HepG2 (cell line): ENCODE data around the gene RASD1. TPM values are rescaled to one million over a fixed set of nuclear protein-coding genes. Genes with fewer than 3 reads are reported as not detected.

Experiments
- ARNTL ChIP-seq: sonication (generic); formaldehyde crosslinking; IDR thresholded peaks from 2 replicates; pipeline ENCODE4 v1.4.0; 2020; ENCODE audit warnings: mild to moderate bottlenecking, missing genetic modification reagents
- BRD4 ChIP-seq: sonication (generic); formaldehyde crosslinking; IDR thresholded peaks from 2 replicates; pipeline ENCODE4 v1.4.0; 2020; ENCODE audit warnings: missing genetic modification reagents
- MATR3 ChIP-seq: sonication (generic); formaldehyde crosslinking; IDR thresholded peaks from 2 replicates; pipeline ENCODE4 v1.4.0; 2020; ENCODE audit warnings: missing genetic modification reagents
- MAZ ChIP-seq, 2 experiments: sonication (generic) in 1 of 2; formaldehyde crosslinking in 1 of 2; IDR thresholded peaks; 2 replicates each; pipeline versions ENCODE4 v1.5.0 to v1.6.1; 2012 to 2020; ENCODE audit warnings: low read depth in 2 of 2, mild to moderate bottlenecking in 2 of 2, borderline replicate concordance in 1 of 2, improper control_type of control experiment in 1 of 2, low read length in 1 of 2, missing genetic modification reagents in 1 of 2, moderate library complexity in 1 of 2
- NCOR1 ChIP-seq: fragments of 200-600 bp; sonication (generic); IDR thresholded peaks from 2 replicates; pipeline ENCODE4 v1.7.0; 2017; ENCODE audit warnings: antibody characterized with exemption, low read length, borderline replicate concordance
- PRMT3 ChIP-seq: sonication (generic); formaldehyde crosslinking; IDR thresholded peaks from 2 replicates; pipeline ENCODE4 v1.8.1; 2022; ENCODE audit warnings: low read depth, mild to moderate bottlenecking, moderate library complexity, missing genetic modification reagents, borderline replicate concordance
- RAD51 ChIP-seq: fragments of 450-650 bp; IDR thresholded peaks from 2 replicates; pipeline ENCODE4 v1.6.1; 2016; ENCODE audit warnings: borderline replicate concordance
- RBM22 ChIP-seq: fragments of 200-400 bp; formaldehyde crosslinking; optimal IDR thresholded peaks from 2 replicates; pipeline ENCODE3; 2017; ENCODE audit warnings: mild to moderate bottlenecking, low read length, moderate library complexity
- ZNF136 ChIP-seq: sonication (generic); formaldehyde crosslinking; IDR thresholded peaks from 2 replicates; pipeline ENCODE4 v1.8.1; 2022; ENCODE audit warnings: low read depth, mild to moderate bottlenecking, moderate library complexity, missing genetic modification reagents
- ZNF143 ChIP-seq: sonication (generic); formaldehyde crosslinking; IDR thresholded peaks from 2 replicates; pipeline ENCODE4 v1.4.0; 2020; ENCODE audit warnings: missing genetic modification reagents
- ZNF232 ChIP-seq: sonication (generic); formaldehyde crosslinking; IDR thresholded peaks from 2 replicates; pipeline ENCODE4 v1.4.0; 2020; ENCODE audit warnings: missing genetic modification reagents, borderline replicate concordance
- ZNF251 ChIP-seq: sonication (generic); formaldehyde crosslinking; IDR thresholded peaks from 2 replicates; pipeline ENCODE4 v1.9.0; 2021; ENCODE audit warnings: mild to moderate bottlenecking, missing genetic modification reagents
- ZNF274 ChIP-seq: sonication (generic); formaldehyde crosslinking; IDR thresholded peaks from 2 replicates; pipeline ENCODE4 v1.5.1; 2020; ENCODE audit warnings: mild to moderate bottlenecking, missing genetic modification reagents
- ZNF337 ChIP-seq: sonication (generic); formaldehyde crosslinking; IDR thresholded peaks from 2 replicates; pipeline ENCODE4 v1.5.1; 2020; ENCODE audit warnings: missing genetic modification reagents, low read depth, mild to moderate bottlenecking, borderline replicate concordance
- ZNF432 ChIP-seq: sonication (generic); formaldehyde crosslinking; IDR thresholded peaks from 2 replicates; pipeline ENCODE4 v1.5.0; 2020; ENCODE audit warnings: missing genetic modification reagents, mild to moderate bottlenecking, borderline replicate concordance
- ZNF446 ChIP-seq: sonication (generic); formaldehyde crosslinking; IDR thresholded peaks from 2 replicates; pipeline ENCODE4 v1.5.0; 2020; ENCODE audit warnings: mild to moderate bottlenecking, missing genetic modification reagents
- ZNF564 ChIP-seq: sonication (generic); formaldehyde crosslinking; IDR thresholded peaks from 2 replicates; pipeline ENCODE4 v1.8.1; 2023; ENCODE audit warnings: mild to moderate bottlenecking, missing genetic modification reagents
- ZNF703 ChIP-seq: sonication (generic); formaldehyde crosslinking; IDR thresholded peaks from 2 replicates; pipeline ENCODE4 v1.5.1; 2020; ENCODE audit warnings: missing genetic modification reagents, mild to moderate bottlenecking, moderate library complexity, borderline replicate concordance
- ZNF713 ChIP-seq: sonication (generic); formaldehyde crosslinking; IDR thresholded peaks from 2 replicates; pipeline ENCODE4 v1.4.0; 2020; ENCODE audit warnings: mild to moderate bottlenecking, missing genetic modification reagents
- ZSCAN29 ChIP-seq: sonication (generic); formaldehyde crosslinking; conservative IDR thresholded peaks from 2 replicates; pipeline ENCODE4 v1.4.0; 2020; ENCODE audit warnings: mild to moderate bottlenecking, missing genetic modification reagents
- polyA plus RNA-seq, 8 experiments: library from polyadenylated mRNA; depleted of rRNA in 3 of 8; stranded (reverse) in 7 of 8; unstranded in 1 of 8; fragments of >200 nt; fragmentation: Illumina TruSeq in 4 of 8; extraction: Trizol in 4 of 8; gene quantifications; 2 replicates each; pipeline versions ENCODE4 v1.2.1 to v1.2.3, GENCODE V29; 2011 to 2016; ENCODE audit warnings: low read depth in 4 of 8, missing spikeins in 1 of 8, mixed read lengths in 1 of 8; ENCODE audit not compliant: insufficient read depth in 1 of 8
- total RNA-seq, 5 experiments: library from RNA; depleted of rRNA; stranded (reverse); fragments of >200 nt; fragmentation: Illumina TruSeq; extraction: Trizol; gene quantifications; 2 replicates each; pipeline ENCODE4 v1.2.3, GENCODE V29; 2016; ENCODE audit warnings: low read depth in 1 of 5
- TF ChIP-seq, protein P1 (sequence below): sonication (generic); formaldehyde crosslinking; IDR thresholded peaks from 2 replicates; pipeline ENCODE4 v1.5.0; 2020; ENCODE audit warnings: missing genetic modification reagents, mild to moderate bottlenecking, borderline replicate concordance
- TF ChIP-seq, protein P2 (sequence below): sonication (generic); formaldehyde crosslinking; IDR thresholded peaks from 2 replicates; pipeline ENCODE4 v1.8.0; 2022; ENCODE audit warnings: missing genetic modification reagents, mild to moderate bottlenecking, moderate library complexity, borderline replicate concordance
- TF ChIP-seq, protein P3 (sequence below): sonication (generic); formaldehyde crosslinking; conservative IDR thresholded peaks from 2 replicates; pipeline ENCODE4 v1.4.0; 2020; ENCODE audit warnings: mild to moderate bottlenecking, missing genetic modification reagents, moderate library complexity

The RASD1 gene
- total and polyA plus RNA-seq, 2 of the 13 experiments (the other 11 are each of a cell fraction or from before 2014, with no cell fraction given) = 1.6 to 4.2 TPM

DNA sequence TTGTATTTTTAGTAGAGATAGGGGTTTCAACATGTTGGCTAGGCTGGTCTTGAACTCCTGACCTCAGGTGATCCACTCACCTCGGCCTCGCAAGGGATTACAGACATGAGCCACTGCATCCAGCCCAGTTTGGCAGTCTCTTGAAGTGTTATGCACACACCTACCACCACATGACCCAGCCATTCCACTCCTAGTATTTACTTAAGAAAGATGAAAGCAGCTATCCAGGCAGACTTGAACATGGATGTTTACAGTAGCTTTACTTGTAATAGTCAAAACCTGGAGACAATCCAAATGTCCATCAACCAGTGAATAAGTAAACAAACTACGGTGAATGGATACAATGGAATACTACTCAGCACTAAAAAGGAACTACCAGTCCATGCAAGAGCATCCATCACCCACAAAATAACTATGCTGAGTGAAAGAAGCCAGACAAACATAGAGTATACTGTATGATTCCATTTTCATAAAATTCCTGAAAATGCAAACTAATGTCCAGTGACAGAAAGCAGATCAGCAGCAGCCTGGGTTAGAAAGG, 37.8 kb upstream of the RASD1 start (continued):
- TF ChIP-seq, protein P1, sequence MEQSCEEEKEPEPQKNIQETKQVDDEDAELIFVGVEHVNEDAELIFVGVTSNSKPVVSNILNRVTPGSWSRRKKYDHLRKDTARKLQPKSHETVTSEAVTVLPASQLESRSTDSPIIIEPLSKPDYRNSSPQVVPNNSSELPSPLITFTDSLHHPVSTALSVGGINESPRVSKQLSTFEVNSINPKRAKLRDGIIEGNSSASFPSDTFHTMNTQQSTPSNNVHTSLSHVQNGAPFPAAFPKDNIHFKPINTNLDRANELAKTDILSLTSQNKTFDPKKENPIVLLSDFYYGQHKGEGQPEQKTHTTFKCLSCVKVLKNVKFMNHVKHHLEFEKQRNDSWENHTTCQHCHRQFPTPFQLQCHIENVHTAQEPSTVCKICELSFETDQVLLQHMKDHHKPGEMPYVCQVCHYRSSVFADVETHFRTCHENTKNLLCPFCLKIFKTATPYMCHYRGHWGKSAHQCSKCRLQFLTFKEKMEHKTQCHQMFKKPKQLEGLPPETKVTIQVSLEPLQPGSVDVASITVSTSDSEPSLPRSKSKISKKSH (CRISPR knock-in tag) = no peak
- TF ChIP-seq RAD51 = peak; percentile 71
- TF ChIP-seq ZNF232 (CRISPR knock-in tag) = peak; percentile 80; the same call in 1 of the 2 replicates
- TF ChIP-seq ZNF136 (CRISPR knock-in tag) = no peak
- TF ChIP-seq PRMT3 (CRISPR knock-in tag) = no peak
- no peak for TF ChIP-seq ZSCAN29 (CRISPR knock-in tag)
- peak; percentile 98 for TF ChIP-seq NCOR1
- TF ChIP-seq, protein P2, sequence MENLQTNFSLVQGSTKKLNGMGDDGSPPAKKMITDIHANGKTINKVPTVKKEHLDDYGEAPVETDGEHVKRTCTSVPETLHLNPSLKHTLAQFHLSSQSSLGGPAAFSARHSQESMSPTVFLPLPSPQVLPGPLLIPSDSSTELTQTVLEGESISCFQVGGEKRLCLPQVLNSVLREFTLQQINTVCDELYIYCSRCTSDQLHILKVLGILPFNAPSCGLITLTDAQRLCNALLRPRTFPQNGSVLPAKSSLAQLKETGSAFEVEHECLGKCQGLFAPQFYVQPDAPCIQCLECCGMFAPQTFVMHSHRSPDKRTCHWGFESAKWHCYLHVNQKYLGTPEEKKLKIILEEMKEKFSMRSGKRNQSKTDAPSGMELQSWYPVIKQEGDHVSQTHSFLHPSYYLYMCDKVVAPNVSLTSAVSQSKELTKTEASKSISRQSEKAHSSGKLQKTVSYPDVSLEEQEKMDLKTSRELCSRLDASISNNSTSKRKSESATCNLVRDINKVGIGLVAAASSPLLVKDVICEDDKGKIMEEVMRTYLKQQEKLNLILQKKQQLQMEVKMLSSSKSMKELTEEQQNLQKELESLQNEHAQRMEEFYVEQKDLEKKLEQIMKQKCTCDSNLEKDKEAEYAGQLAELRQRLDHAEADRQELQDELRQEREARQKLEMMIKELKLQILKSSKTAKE (CRISPR knock-in tag) = peak; percentile 100
- no peak for TF ChIP-seq MATR3 (CRISPR knock-in tag)
- TF ChIP-seq BRD4 = no peak
- no peak for TF ChIP-seq ZNF251 (CRISPR knock-in tag)
- TF ChIP-seq, protein P3, sequence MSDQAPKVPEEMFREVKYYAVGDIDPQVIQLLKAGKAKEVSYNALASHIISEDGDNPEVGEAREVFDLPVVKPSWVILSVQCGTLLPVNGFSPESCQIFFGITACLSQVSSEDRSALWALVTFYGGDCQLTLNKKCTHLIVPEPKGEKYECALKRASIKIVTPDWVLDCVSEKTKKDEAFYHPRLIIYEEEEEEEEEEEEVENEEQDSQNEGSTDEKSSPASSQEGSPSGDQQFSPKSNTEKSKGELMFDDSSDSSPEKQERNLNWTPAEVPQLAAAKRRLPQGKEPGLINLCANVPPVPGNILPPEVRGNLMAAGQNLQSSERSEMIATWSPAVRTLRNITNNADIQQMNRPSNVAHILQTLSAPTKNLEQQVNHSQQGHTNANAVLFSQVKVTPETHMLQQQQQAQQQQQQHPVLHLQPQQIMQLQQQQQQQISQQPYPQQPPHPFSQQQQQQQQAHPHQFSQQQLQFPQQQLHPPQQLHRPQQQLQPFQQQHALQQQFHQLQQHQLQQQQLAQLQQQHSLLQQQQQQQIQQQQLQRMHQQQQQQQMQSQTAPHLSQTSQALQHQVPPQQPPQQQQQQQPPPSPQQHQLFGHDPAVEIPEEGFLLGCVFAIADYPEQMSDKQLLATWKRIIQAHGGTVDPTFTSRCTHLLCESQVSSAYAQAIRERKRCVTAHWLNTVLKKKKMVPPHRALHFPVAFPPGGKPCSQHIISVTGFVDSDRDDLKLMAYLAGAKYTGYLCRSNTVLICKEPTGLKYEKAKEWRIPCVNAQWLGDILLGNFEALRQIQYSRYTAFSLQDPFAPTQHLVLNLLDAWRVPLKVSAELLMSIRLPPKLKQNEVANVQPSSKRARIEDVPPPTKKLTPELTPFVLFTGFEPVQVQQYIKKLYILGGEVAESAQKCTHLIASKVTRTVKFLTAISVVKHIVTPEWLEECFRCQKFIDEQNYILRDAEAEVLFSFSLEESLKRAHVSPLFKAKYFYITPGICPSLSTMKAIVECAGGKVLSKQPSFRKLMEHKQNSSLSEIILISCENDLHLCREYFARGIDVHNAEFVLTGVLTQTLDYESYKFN (CRISPR knock-in tag) = peak; percentile 94
- TF ChIP-seq ZNF446 (CRISPR knock-in tag) = no peak
- TF ChIP-seq ZNF143 = no peak
- no peak for TF ChIP-seq ZNF337 (CRISPR knock-in tag)
- TF ChIP-seq ZNF713 (CRISPR knock-in tag) = no peak
- TF ChIP-seq ZNF703 (CRISPR knock-in tag) = peak; percentile 96
- TF ChIP-seq ZNF432 (CRISPR knock-in tag) = no peak
- TF ChIP-seq ZNF274 (CRISPR knock-in tag) = no peak
- TF ChIP-seq ARNTL (CRISPR knock-in tag) = peak; percentile 92; the same call in 1 of the 2 replicates
- no peak for TF ChIP-seq ZNF564 (CRISPR knock-in tag)
- no peak for TF ChIP-seq RBM22
- no peak for TF ChIP-seq MAZ (IDR thresholded peaks at IDR 0.05; ENCODE audit: borderline replicate concordance, low read depth, low read length)
- no peak for TF ChIP-seq MAZ (CRISPR knock-in tag; IDR thresholded peaks at IDR 0.05; ENCODE audit: low read depth)
